H9 (cell line): Measurements from ENCODE around the gene MYH15. TPM values are rescaled to one million over a fixed set of nuclear protein-coding genes. Genes with fewer than 3 reads are reported as not detected.

Experiments used
- DNase-seq: peaks from one replicate; pipeline ENCODE4 v3.0.0-alpha.2; 2017
- H2AFZ ChIP-seq: one replicate; pipeline ENCODE4 v1.6.1; 2013; ENCODE audit warnings: mild to moderate bottlenecking, low read length, control low read depth, moderate library complexity
- H2AK5ac ChIP-seq: 2 replicates; pipeline ENCODE4 v1.6.1; 2013; ENCODE audit warnings: low read length, control low read depth, mixed read lengths; ENCODE audit not compliant: insufficient read length
- H2BK120ac ChIP-seq: one replicate; pipeline ENCODE4 v1.6.1; 2013; ENCODE audit warnings: low read depth, mild to moderate bottlenecking, low read length, control low read depth, inconsistent platforms; ENCODE audit not compliant: poor library complexity, severe bottlenecking
- H2BK12ac ChIP-seq: 2 replicates; pipeline ENCODE4 v1.6.1; 2013; ENCODE audit warnings: low read length, control low read depth, mixed read lengths, low read depth; ENCODE audit not compliant: insufficient read length
- H2BK15ac ChIP-seq: 2 replicates; pipeline ENCODE4 v1.6.1; 2013; ENCODE audit warnings: low read depth, low read length, control low read depth
- H2BK20ac ChIP-seq: one replicate; pipeline ENCODE4 v1.6.1; 2013; ENCODE audit warnings: low read depth, mild to moderate bottlenecking, low read length, control low read depth, inconsistent platforms; ENCODE audit not compliant: poor library complexity, severe bottlenecking
- H2BK5ac ChIP-seq: 2 replicates; pipeline ENCODE4 v1.6.1; 2013; ENCODE audit warnings: low read length, control low read depth, mixed read lengths; ENCODE audit not compliant: insufficient read length
- H3K14ac ChIP-seq: 2 replicates; pipeline ENCODE4 v1.6.1; 2013; ENCODE audit warnings: low read length, control low read depth; ENCODE audit not compliant: insufficient read depth
- H3K18ac ChIP-seq: 2 replicates; pipeline ENCODE4 v1.6.1; 2013; ENCODE audit warnings: low read depth, mild to moderate bottlenecking, mixed read lengths, low read length, control low read depth; ENCODE audit not compliant: insufficient read length
- H3K23ac ChIP-seq: 2 replicates; pipeline ENCODE4 v1.6.1; 2013; ENCODE audit warnings: low read length, control low read depth, mixed read lengths, low read depth; ENCODE audit not compliant: insufficient read length
- H3K23me2 ChIP-seq: 2 replicates; pipeline ENCODE4 v1.6.1; 2013; ENCODE audit warnings: low read depth, mild to moderate bottlenecking, mixed read lengths, low read length, control low read depth; ENCODE audit not compliant: insufficient read length, poor library complexity, severe bottlenecking
- H3K27ac ChIP-seq: 2 replicates; pipeline ENCODE4 v1.5.1; 2013; ENCODE audit warnings: low read length, control low read depth, mixed read lengths, low read depth; ENCODE audit not compliant: insufficient read length
- H3K27me3 ChIP-seq: 2 replicates; pipeline ENCODE4 v1.6.1; 2013; ENCODE audit warnings: low read length, control low read depth, inconsistent platforms; ENCODE audit not compliant: insufficient read depth
- H3K4ac ChIP-seq: 2 replicates; pipeline ENCODE4 v1.6.1; 2013; ENCODE audit warnings: low read depth, mild to moderate bottlenecking, control low read depth, inconsistent platforms, low read length, moderate library complexity
- H3K4me1 ChIP-seq: 2 replicates; pipeline ENCODE4 v1.6.1; 2013; ENCODE audit warnings: low read length, control low read depth, inconsistent platforms; ENCODE audit not compliant: insufficient read depth
- H3K4me2 ChIP-seq: 2 replicates; pipeline ENCODE4 v1.6.1; 2013; ENCODE audit warnings: low read length, control low read depth, mixed read lengths; ENCODE audit not compliant: insufficient read length, insufficient read depth
- H3K56ac ChIP-seq: 2 replicates; pipeline ENCODE4 v1.6.1; 2013; ENCODE audit warnings: low read depth, mild to moderate bottlenecking, mixed read lengths, low read length, control low read depth; ENCODE audit not compliant: insufficient read length
- H3K79me1 ChIP-seq: 2 replicates; pipeline ENCODE4 v1.6.1; 2013; ENCODE audit warnings: low read depth, mild to moderate bottlenecking, moderate library complexity, low read length, control low read depth, inconsistent platforms; ENCODE audit not compliant: insufficient read depth, poor library complexity, severe bottlenecking
- H3K79me2 ChIP-seq: 2 replicates; pipeline ENCODE4 v1.6.1; 2013; ENCODE audit warnings: low read length, control low read depth, inconsistent platforms; ENCODE audit not compliant: insufficient read depth
- H3K9ac ChIP-seq: 2 replicates; pipeline ENCODE4 v1.6.1; 2013; ENCODE audit warnings: low read length, control low read depth, mixed read lengths; ENCODE audit not compliant: insufficient read length; ENCODE audit errors: extremely low read depth
- H3K9me3 ChIP-seq: one replicate; pipeline ENCODE4 v1.6.1; 2013; ENCODE audit warnings: low read depth, low read length, inconsistent platforms; ENCODE audit not compliant: control insufficient read depth
- H3T11ph ChIP-seq: one replicate; pipeline ENCODE4 v1.6.1; 2013; ENCODE audit warnings: mild to moderate bottlenecking, low read length, control low read depth, inconsistent platforms
- H4K20me1 ChIP-seq: one replicate; pipeline ENCODE4 v1.6.1; 2013; ENCODE audit not compliant: control insufficient read depth, insufficient read length, insufficient read depth
- H4K5ac ChIP-seq: 2 replicates; pipeline ENCODE4 v1.6.1; 2013; ENCODE audit warnings: low read depth, mild to moderate bottlenecking, mixed read lengths, low read length, control low read depth; ENCODE audit not compliant: insufficient read length
- H4K8ac ChIP-seq: replicated peaks from 2 replicates; pipeline ENCODE4 v1.6.1; 2013; ENCODE audit warnings: low read length, control low read depth, mixed read lengths, low read depth; ENCODE audit not compliant: insufficient read length
- H4K91ac ChIP-seq: 2 replicates; pipeline ENCODE4 v1.6.1; 2013; ENCODE audit warnings: low read depth, mild to moderate bottlenecking, moderate library complexity, mixed read lengths, low read length, control low read depth; ENCODE audit not compliant: insufficient read length
- H3K27ac Mint-ChIP-seq, 3 experiments: 2 replicates in 2 of 3; 3 replicates in 1 of 3; pipeline ENCODE4 v1.8.0; 2020 to 2021; ENCODE audit warnings: mixed read lengths in 3 of 3, mild to moderate bottlenecking in 1 of 3, moderate library complexity in 1 of 3
- H3K27me3 Mint-ChIP-seq: 2 replicates; pipeline ENCODE4 v1.8.0; 2021; ENCODE audit warnings: low read depth, mild to moderate bottlenecking, moderate library complexity, mixed read lengths
- H3K36me3 Mint-ChIP-seq, 3 experiments: 2 replicates in 2 of 3; 3 replicates in 1 of 3; pipeline ENCODE4 v1.8.0; 2020 to 2021; ENCODE audit warnings: low read depth in 3 of 3, mixed read lengths in 3 of 3; ENCODE audit not compliant: insufficient read depth in 1 of 3
- H3K4me1 Mint-ChIP-seq, 2 experiments: 2 replicates each; pipeline ENCODE4 v1.8.0; 2020; ENCODE audit warnings: mixed read lengths in 2 of 2
- H3K4me3 Mint-ChIP-seq, 2 experiments: 2 replicates in 1 of 2; 3 replicates in 1 of 2; pipeline ENCODE4 v1.8.0; 2020 to 2021; ENCODE audit warnings: mild to moderate bottlenecking in 2 of 2, mixed read lengths in 2 of 2, moderate library complexity in 1 of 2
- H3K9me3 Mint-ChIP-seq, 2 experiments: 2 replicates in 1 of 2; 3 replicates in 1 of 2; pipeline ENCODE4 v1.8.0; 2020; ENCODE audit warnings: mild to moderate bottlenecking in 2 of 2, mixed read lengths in 2 of 2, moderate library complexity in 1 of 2
- CTCF ChIP-seq: fragments of 200-600 bp; sonication (generic); conservative IDR thresholded peaks from 3 replicates; pipeline ENCODE4 v1.8.0; 2021; ENCODE audit warnings: antibody characterized with exemption, mild to moderate bottlenecking
- WGBS: extraction: QIAGEN DNeasy Blood & Tissue Kit; methylation state at CpG from one replicate; pipeline ENCODE4 v1.1.7; 2013; ENCODE audit warnings: missing lambda C conversion rate, low lambda C conversion rate, mixed read lengths; ENCODE audit not compliant: insufficient read length; ENCODE audit errors: extremely low coverage; 5-methylcytosine and 5-hydroxymethylcytosine counted together
- total RNA-seq: library from RNA; stranded (reverse); gene quantifications from 2 replicates; pipeline ENCODE4 v1.2.1, GENCODE V29; 2021

MYH15 gene
- total RNA-seq, 1 experiment from 2014 or later, result 0.13 TPM

GRCh38 chr3:108389372-108389771, 121.0 kb downstream of the MYH15 start:
- H3K27ac Mint-ChIP-seq, result no peak overlapping the region; a peak in 1 of 7 replicates
- Histone ChIP-seq H3K27me3 (no peaks in the 10 kb centered on the region), H2BK15ac (no peak overlapping the region), H2BK120ac (no peak overlapping the region), H3K4me1 (peaks cover 3% of the 10 kb centered on the region; the same call in 1 of the 2 replicates), H3K4ac (no peak overlapping the region), H3K9ac (no peak overlapping the region), H2BK12ac (no peak overlapping the region), H2BK5ac (no peak overlapping the region), H4K20me1 (no peaks in the 10 kb centered on the region), H3K79me1 (no peaks in the 10 kb centered on the region), H3K4me2 (no peak overlapping the region), H3K9me3 (no peaks in the 10 kb centered on the region), H4K8ac (no peak overlapping the region), H3K23me2 (no peaks in the 10 kb centered on the region), H4K91ac (no peak overlapping the region), H2AFZ (no peak overlapping the region), H3T11ph (no peak overlapping the region), H3K23ac (no peak overlapping the region), H2BK20ac (no peak overlapping the region), H3K27ac (no peak overlapping the region), H3K79me2 (no peaks in the 10 kb centered on the region), H3K14ac (no peak overlapping the region), H2AK5ac (no peak overlapping the region), H3K18ac (no peak overlapping the region), H3K56ac (no peak overlapping the region), H4K5ac (no peak overlapping the region)
- no CpG with 5 or more reads among the region's 1 CpG for WGBS
- H3K4me1 Mint-ChIP-seq, result peaks cover 21 to 25% of the 10 kb centered on the region in 2 experiments
- H3K36me3 Mint-ChIP-seq, result no peaks in the 10 kb centered on the region
- DNase-seq, result no peak
- H3K9me3 Mint-ChIP-seq, result no peaks in the 10 kb centered on the region
- H3K4me3 Mint-ChIP-seq, result no peak overlapping the region
- TF ChIP-seq CTCF, result no peak
- no peaks in the 10 kb centered on the region for H3K27me3 Mint-ChIP-seq
